Measurements from ENCODE around the gene CWF19L2. TPM values are rescaled to one million over a fixed set of nuclear protein-coding genes. Genes with fewer than 3 reads are reported as not detected.
"Not testable (repeated sequence)": the region's sequence is repeated elsewhere in the genome, so short reads cannot be mapped to it uniquely, and the experiment has no call there.

Gene CWF19L2
- total and polyA plus RNA-seq, 4 donors, result 12.8 to 30.5 (median 21.3) TPM

- Histone ChIP-seq H3K27ac (ENCODE audit: low read depth in 1 of 2, low read length in 2 of 2) (no peak overlapping the region), H3K4me3 (ENCODE audit: low read length in 2 of 2) (no peak overlapping the region), H3K9me3 (ENCODE audit: control insufficient read depth, low read length) (no peaks in the 10 kb centered on the region), H3K36me3 (ENCODE audit: control insufficient read depth in 1 of 2, insufficient read depth in 2 of 2, low read length in 1 of 2) (peaks cover 2 to 6% of the 10 kb centered on the region in 2 donors), H3K4me1 (ENCODE audit: control insufficient read depth in 1 of 2, insufficient read depth in 2 of 2, low read length in 2 of 2) (no peaks in the 10 kb centered on the region), H3K27me3 (ENCODE audit: control insufficient read depth in 1 of 2, insufficient read depth in 2 of 2, low read length in 1 of 2) (no peaks in the 10 kb centered on the region)
- no peak for ATAC-seq (ENCODE audit: low FRiP score)
- 86 to 91% methylated on average over 1 of the region's 1 CpG for WGBS, 2 donors
- DNase-seq, result no peak
- intact Hi-C loops (cut with DNase I), result no loop called here
Measured at GRCh38 chr11:107413352-107413751, 44.3 kb downstream of the CWF19L2 start.

- WGBS, 2 donors, result 85 to 92% methylated on average over 1 of the region's 1 CpG
- Histone ChIP-seq H3K9me3 (ENCODE audit: control insufficient read depth, low read length) (no peaks in the 10 kb centered on the region), H3K27me3 (ENCODE audit: control insufficient read depth in 1 of 2, insufficient read depth in 2 of 2, low read length in 1 of 2) (no peaks in the 10 kb centered on the region), H3K4me3 (ENCODE audit: low read length in 2 of 2) (no peak overlapping the region), H3K27ac (ENCODE audit: low read depth in 1 of 2, low read length in 2 of 2) (no peak overlapping the region), H3K36me3 (ENCODE audit: control insufficient read depth in 1 of 2, insufficient read depth in 2 of 2, low read length in 1 of 2) (peaks cover 2 to 6% of the 10 kb centered on the region in 2 donors), H3K4me1 (ENCODE audit: control insufficient read depth in 1 of 2, insufficient read depth in 2 of 2, low read length in 2 of 2) (no peaks in the 10 kb centered on the region)
- ATAC-seq (ENCODE audit: low FRiP score), result no peak
- intact Hi-C loops (cut with DNase I), result no loop called here
- DNase-seq, result no peak
Measured at GRCh38 chr11:107408762-107409211, 48.8 kb downstream of the CWF19L2 start.

- Histone ChIP-seq H3K9me3 (ENCODE audit: control insufficient read depth, low read length) (peaks cover 3% of the 10 kb centered on the region), H3K36me3 (ENCODE audit: control insufficient read depth in 1 of 2, insufficient read depth in 2 of 2, low read length in 1 of 2) (no peaks in the 10 kb centered on the region), H3K4me3 (ENCODE audit: low read length in 2 of 2) (no peak overlapping the region), H3K4me1 (ENCODE audit: control insufficient read depth in 1 of 2, insufficient read depth in 2 of 2, low read length in 2 of 2) (no peaks in the 10 kb centered on the region), H3K27ac (ENCODE audit: low read depth in 1 of 2, low read length in 2 of 2) (no peak overlapping the region), H3K27me3 (ENCODE audit: control insufficient read depth in 1 of 2, insufficient read depth in 2 of 2, low read length in 1 of 2) (no peaks in the 10 kb centered on the region)
- ATAC-seq (ENCODE audit: low FRiP score) (no peak), DNase-seq (no peak)
- intact Hi-C loops (cut with DNase I), result no loop called here
- 92 to 93% methylated on average over 1 of the region's 1 CpG for WGBS, 2 donors
Measured at GRCh38 chr11:107405260-107405659, 52.4 kb downstream of the CWF19L2 start.

- H3K4me1 ChIP-seq (ENCODE audit: control insufficient read depth in 1 of 2, insufficient read depth in 2 of 2, low read length in 2 of 2); H3K27ac ChIP-seq (ENCODE audit: low read depth in 1 of 2, low read length in 2 of 2); H3K27me3 ChIP-seq (ENCODE audit: control insufficient read depth in 1 of 2, insufficient read depth in 2 of 2, low read length in 1 of 2); H3K9me3 ChIP-seq (ENCODE audit: control insufficient read depth, low read length); ATAC-seq (ENCODE audit: low FRiP score); H3K36me3 ChIP-seq (ENCODE audit: control insufficient read depth in 1 of 2, insufficient read depth in 2 of 2, low read length in 1 of 2); DNase-seq; H3K4me3 ChIP-seq (ENCODE audit: low read length in 2 of 2); intact Hi-C loops (cut with DNase I): not testable (repeated sequence)
- 88 to 92% methylated on average over 2 of the region's 2 CpGs for WGBS, 2 donors
Measured at GRCh38 chr11:107401131-107401530, 56.5 kb downstream of the CWF19L2 start.

GRCh38 chr11:107397357-107397756, 60.3 kb downstream of the CWF19L2 start:
- Histone ChIP-seq H3K27ac (ENCODE audit: low read depth in 1 of 2, low read length in 2 of 2) (no peak overlapping the region), H3K4me1 (ENCODE audit: control insufficient read depth in 1 of 2, insufficient read depth in 2 of 2, low read length in 2 of 2) (no peaks in the 10 kb centered on the region), H3K27me3 (ENCODE audit: control insufficient read depth in 1 of 2, insufficient read depth in 2 of 2, low read length in 1 of 2) (no peaks in the 10 kb centered on the region), H3K9me3 (ENCODE audit: control insufficient read depth, low read length) (no peaks in the 10 kb centered on the region), H3K4me3 (ENCODE audit: low read length in 2 of 2) (no peak overlapping the region), H3K36me3 (ENCODE audit: control insufficient read depth in 1 of 2, insufficient read depth in 2 of 2, low read length in 1 of 2) (no peaks in the 10 kb centered on the region)
- DNase-seq (peak in 1 of 2 donors; percentile 36), ATAC-seq (ENCODE audit: low FRiP score) (no peak)
- WGBS, 2 donors, result 60 to 73% methylated on average over 4 of the region's 4 CpGs
- intact Hi-C loops (cut with DNase I), result no loop called here

- H3K36me3 ChIP-seq (ENCODE audit: control insufficient read depth in 1 of 2, insufficient read depth in 2 of 2, low read length in 1 of 2), result peaks cover 0 to 3% of the 10 kb centered on the region in 2 donors
- intact Hi-C loops (cut with DNase I), result no loop called here
- H3K4me3 ChIP-seq (ENCODE audit: low read length in 2 of 2), result no peak overlapping the region
- no peaks in the 10 kb centered on the region for H3K9me3 ChIP-seq (ENCODE audit: control insufficient read depth, low read length)
- no peak overlapping the region for H3K27ac ChIP-seq (ENCODE audit: low read depth in 1 of 2, low read length in 2 of 2)
- H3K27me3 ChIP-seq (ENCODE audit: control insufficient read depth in 1 of 2, insufficient read depth in 2 of 2, low read length in 1 of 2), result no peaks in the 10 kb centered on the region
- WGBS, 2 donors, result 70 to 84% methylated on average over 3 of the region's 3 CpGs
- H3K4me1 ChIP-seq (ENCODE audit: control insufficient read depth in 1 of 2, insufficient read depth in 2 of 2, low read length in 2 of 2), result no peaks in the 10 kb centered on the region
- DNase-seq, result no peak
- no peak for ATAC-seq (ENCODE audit: low FRiP score)
Measured at GRCh38 chr11:107392611-107393010, 65.0 kb downstream of the CWF19L2 start.

- peak in 1 of 2 donors; percentile 15 for DNase-seq
- H3K36me3 ChIP-seq (ENCODE audit: control insufficient read depth in 1 of 2, insufficient read depth in 2 of 2, low read length in 1 of 2); H3K27ac ChIP-seq (ENCODE audit: low read depth in 1 of 2, low read length in 2 of 2); H3K27me3 ChIP-seq (ENCODE audit: control insufficient read depth in 1 of 2, insufficient read depth in 2 of 2, low read length in 1 of 2); H3K4me1 ChIP-seq (ENCODE audit: control insufficient read depth in 1 of 2, insufficient read depth in 2 of 2, low read length in 2 of 2); H3K9me3 ChIP-seq (ENCODE audit: control insufficient read depth, low read length); H3K4me3 ChIP-seq (ENCODE audit: low read length in 2 of 2); intact Hi-C loops (cut with DNase I); ATAC-seq (ENCODE audit: low FRiP score): not testable (repeated sequence)
- 98% methylated on average over 4 of the region's 4 CpGs for WGBS, 2 donors
Measured at GRCh38 chr11:107390701-107391100, 66.9 kb downstream of the CWF19L2 start.

- H3K27me3 ChIP-seq (ENCODE audit: control insufficient read depth in 1 of 2, insufficient read depth in 2 of 2, low read length in 1 of 2), result no peaks in the 10 kb centered on the region
- peaks cover 0 to 3% of the 10 kb centered on the region in 2 donors for H3K36me3 ChIP-seq (ENCODE audit: control insufficient read depth in 1 of 2, insufficient read depth in 2 of 2, low read length in 1 of 2)
- 98% methylated on average over 6 of the region's 6 CpGs for WGBS, 2 donors
- intact Hi-C loops (cut with DNase I), result no loop called here
- DNase-seq, result peak in 1 of 2 donors; percentile 23
- no peak overlapping the region for H3K4me3 ChIP-seq (ENCODE audit: low read length in 2 of 2)
- no peak for ATAC-seq (ENCODE audit: low FRiP score)
- H3K4me1 ChIP-seq (ENCODE audit: control insufficient read depth in 1 of 2, insufficient read depth in 2 of 2, low read length in 2 of 2), result no peaks in the 10 kb centered on the region
- H3K9me3 ChIP-seq (ENCODE audit: control insufficient read depth, low read length), result no peaks in the 10 kb centered on the region
- H3K27ac ChIP-seq (ENCODE audit: low read depth in 1 of 2, low read length in 2 of 2), result no peak overlapping the region
Measured at GRCh38 chr11:107387666-107388065, 70.0 kb downstream of the CWF19L2 start.

GRCh38 chr11:107385361-107385981, 72.2 kb downstream of the CWF19L2 start:
- no peak overlapping the region for H3K4me3 ChIP-seq (ENCODE audit: low read length in 2 of 2)
- H3K27me3 ChIP-seq (ENCODE audit: control insufficient read depth in 1 of 2, insufficient read depth in 2 of 2, low read length in 1 of 2), result no peaks in the 10 kb centered on the region
- ATAC-seq (ENCODE audit: low FRiP score), result no peak
- WGBS, 2 donors, result 95 to 97% methylated on average over 3 of the region's 3 CpGs
- H3K4me1 ChIP-seq (ENCODE audit: control insufficient read depth in 1 of 2, insufficient read depth in 2 of 2, low read length in 2 of 2), result no peaks in the 10 kb centered on the region
- H3K36me3 ChIP-seq (ENCODE audit: control insufficient read depth in 1 of 2, insufficient read depth in 2 of 2, low read length in 1 of 2), result no peaks in the 10 kb centered on the region
- peak in 1 of 2 donors; percentile 20 for DNase-seq
- H3K9me3 ChIP-seq (ENCODE audit: control insufficient read depth, low read length), result no peaks in the 10 kb centered on the region
- H3K27ac ChIP-seq (ENCODE audit: low read depth in 1 of 2, low read length in 2 of 2), result no peak overlapping the region
- intact Hi-C loops (cut with DNase I), result no loop called here

Data from aorta (tissue), 5 donors.